ENCODE measurements around the gene CELF1. TPM values are rescaled to one million over a fixed set of nuclear protein-coding genes. Genes with fewer than 3 reads are reported as not detected.

The CELF1 gene
- total RNA-seq, 1 donor from 2014 or later: 76.3 TPM

- no peak overlapping the region for H3K4me3 ChIP-seq (ENCODE audit: low read depth, low read length)
- DNase-seq (ENCODE audit: low read depth): no peak
- peaks cover 6% of the 10 kb centered on the region for H3K36me3 ChIP-seq (ENCODE audit: control insufficient read depth, insufficient read depth, low read length)
- TF ChIP-seq CTCF (IDR thresholded peaks at IDR 0.05; ENCODE audit: insufficient read depth, low read length, poor library complexity, severe bottlenecking): no peak
- no peaks in the 10 kb centered on the region for H3K27me3 ChIP-seq (ENCODE audit: control insufficient read depth, insufficient read depth, low read length)
These were observed 72.2 kb downstream of the CELF1 start for GRCh38 chr11:47480762-47481161.

- DNase-seq (ENCODE audit: low read depth): no peak
- H3K4me3 ChIP-seq (ENCODE audit: low read depth, low read length): no peak overlapping the region
- no peaks in the 10 kb centered on the region for H3K27me3 ChIP-seq (ENCODE audit: control insufficient read depth, insufficient read depth, low read length)
- peaks cover 7% of the 10 kb centered on the region for H3K36me3 ChIP-seq (ENCODE audit: control insufficient read depth, insufficient read depth, low read length)
- no peak for TF ChIP-seq CTCF (IDR thresholded peaks at IDR 0.05; ENCODE audit: insufficient read depth, low read length, poor library complexity, severe bottlenecking)
These were observed 74.1 kb downstream of the CELF1 start for GRCh38 chr11:47478651-47479329.

GRCh38 chr11:47477753-47478152 is 75.2 kb downstream of the CELF1 start:
- TF ChIP-seq CTCF (IDR thresholded peaks at IDR 0.05; ENCODE audit: insufficient read depth, low read length, poor library complexity, severe bottlenecking): no peak
- DNase-seq (ENCODE audit: low read depth): no peak
- Histone ChIP-seq H3K27me3 (ENCODE audit: control insufficient read depth, insufficient read depth, low read length) (no peaks in the 10 kb centered on the region), H3K36me3 (ENCODE audit: control insufficient read depth, insufficient read depth, low read length) (peaks cover 7% of the 10 kb centered on the region), H3K4me3 (ENCODE audit: low read depth, low read length) (no peak overlapping the region)

- Histone ChIP-seq H3K36me3 (ENCODE audit: control insufficient read depth, insufficient read depth, low read length) (peaks cover 5% of the 10 kb centered on the region), H3K27me3 (ENCODE audit: control insufficient read depth, insufficient read depth, low read length) (no peaks in the 10 kb centered on the region), H3K4me3 (ENCODE audit: low read depth, low read length) (no peak overlapping the region)
- TF ChIP-seq CTCF (IDR thresholded peaks at IDR 0.05; ENCODE audit: insufficient read depth, low read length, poor library complexity, severe bottlenecking): no peak
- no peak for DNase-seq (ENCODE audit: low read depth)
These were observed 75.6 kb downstream of the CELF1 start for GRCh38 chr11:47477323-47477722.

- TF ChIP-seq CTCF (IDR thresholded peaks at IDR 0.05; ENCODE audit: insufficient read depth, low read length, poor library complexity, severe bottlenecking): no peak
- DNase-seq (ENCODE audit: low read depth): no peak
- Histone ChIP-seq H3K36me3 (ENCODE audit: control insufficient read depth, insufficient read depth, low read length) (peaks cover 5% of the 10 kb centered on the region), H3K4me3 (ENCODE audit: low read depth, low read length) (no peak overlapping the region), H3K27me3 (ENCODE audit: control insufficient read depth, insufficient read depth, low read length) (no peaks in the 10 kb centered on the region)
These were observed 82.3 kb downstream of the CELF1 start for GRCh38 chr11:47470671-47471070.

All from kidney epithelial cell (primary cell).